ENCODE measurements around the gene TSPAN19. TPM values are rescaled to one million over a fixed set of nuclear protein-coding genes. Genes with fewer than 3 reads are reported as not detected.

Gene TSPAN19
- total and polyA plus RNA-seq, 2 experiments from 2014 or later: 0.38 TPM; not detected in 1

GRCh38 chr12:85018098-85018497 is 18.0 kb downstream of the TSPAN19 start:
- Histone ChIP-seq H3F3A (ENCODE audit: insufficient read depth) (0 out of 2 replicates have a peak, but pooled peaks cover 4% of the 10 kb centered on the region), H2AFZ (peak overlapping the region; percentile 21; the same call in 1 of the 2 replicates), H3K36me3 (ENCODE audit: low read depth) (no peaks in the 10 kb centered on the region), H3K9me3 (ENCODE audit: low read depth) (no peaks in the 10 kb centered on the region), H3K9me2 (ENCODE audit: insufficient read depth) (no peaks in the 10 kb centered on the region), H3K27me3 (replicated peaks; ENCODE audit: insufficient read depth) (no peaks in the 10 kb centered on the region), H4K20me1 (ENCODE audit: insufficient read depth) (no peaks in the 10 kb centered on the region), H3K4me2 (ENCODE audit: unreplicated experiment) (no peak overlapping the region), H3K79me2 (ENCODE audit: insufficient read depth) (no peaks in the 10 kb centered on the region), H3K4me3 (no peak overlapping the region), H3K27ac (no peak overlapping the region), H3K9ac (no peak overlapping the region), H3K4me1 (ENCODE audit: insufficient read depth) (peaks cover 25% of the 10 kb centered on the region)
- TF ChIP-seq EZH2phosphoT487 (IDR thresholded peaks at IDR 0.05; ENCODE audit: insufficient read depth, low read depth) (no peak), EZH2 (IDR thresholded peaks at IDR 0.05; ENCODE audit: insufficient read depth, poor library complexity, severe bottlenecking) (no peak)
- WGBS, 2 experiments (ENCODE audit: low coverage in 1 of 2, low lambda C conversion rate in 2 of 2, missing lambda C conversion rate in 2 of 2): 80% methylated on average over 2 of the region's 2 CpGs
- in situ Hi-C loops (cut with MboI): no loop called here
- DNase-seq: no peak

- no peak overlapping the region for H3K4me2 ChIP-seq (ENCODE audit: unreplicated experiment)
- no peaks in the 10 kb centered on the region for H3K79me2 ChIP-seq (ENCODE audit: insufficient read depth)
- no peak overlapping the region for H3K4me3 ChIP-seq
- peaks cover 25% of the 10 kb centered on the region for H3K4me1 ChIP-seq (ENCODE audit: insufficient read depth)
- no peaks in the 10 kb centered on the region for H3K27me3 ChIP-seq (replicated peaks; ENCODE audit: insufficient read depth)
- no peaks in the 10 kb centered on the region for H3K36me3 ChIP-seq (ENCODE audit: low read depth)
- H3K27ac ChIP-seq: no peak overlapping the region
- H3K9me3 ChIP-seq (ENCODE audit: low read depth): no peaks in the 10 kb centered on the region
- TF ChIP-seq EZH2 (IDR thresholded peaks at IDR 0.05; ENCODE audit: insufficient read depth, poor library complexity, severe bottlenecking) (no peak), EZH2phosphoT487 (IDR thresholded peaks at IDR 0.05; ENCODE audit: insufficient read depth, low read depth) (no peak)
- 0 out of 2 replicates have a peak, but pooled peaks cover 4% of the 10 kb centered on the region for H3F3A ChIP-seq (ENCODE audit: insufficient read depth)
- no peaks in the 10 kb centered on the region for H3K9me2 ChIP-seq (ENCODE audit: insufficient read depth)
- H4K20me1 ChIP-seq (ENCODE audit: insufficient read depth): no peaks in the 10 kb centered on the region
- no peak overlapping the region for H3K9ac ChIP-seq
- in situ Hi-C loops (cut with MboI): no loop called here
- peak overlapping the region; percentile 63; the same call in 1 of the 2 replicates for H2AFZ ChIP-seq
- DNase-seq: no peak
Measured at GRCh38 chr12:85017618-85018017, 18.5 kb downstream of the TSPAN19 start.

- H3K79me2 ChIP-seq (ENCODE audit: insufficient read depth): no peaks in the 10 kb centered on the region
- in situ Hi-C loops (cut with MboI): no loop called here
- H3K36me3 ChIP-seq (ENCODE audit: low read depth): no peaks in the 10 kb centered on the region
- H3K4me1 ChIP-seq (ENCODE audit: insufficient read depth): peaks cover 25% of the 10 kb centered on the region
- TF ChIP-seq EZH2phosphoT487 (IDR thresholded peaks at IDR 0.05; ENCODE audit: insufficient read depth, low read depth) (no peak), EZH2 (IDR thresholded peaks at IDR 0.05; ENCODE audit: insufficient read depth, poor library complexity, severe bottlenecking) (no peak)
- 0 out of 2 replicates have a peak overlapping the region, but pooled peaks have one; percentile 11 for H3K9ac ChIP-seq
- 0 out of 2 replicates have a peak, but pooled peaks cover 4% of the 10 kb centered on the region for H3F3A ChIP-seq (ENCODE audit: insufficient read depth)
- H3K9me2 ChIP-seq (ENCODE audit: insufficient read depth): no peaks in the 10 kb centered on the region
- peak overlapping the region; percentile 63 for H2AFZ ChIP-seq
- no peak for DNase-seq
- H3K27ac ChIP-seq: peak overlapping the region; percentile 61
- no peaks in the 10 kb centered on the region for H4K20me1 ChIP-seq (ENCODE audit: insufficient read depth)
- H3K4me3 ChIP-seq: no peak overlapping the region
- H3K27me3 ChIP-seq (replicated peaks; ENCODE audit: insufficient read depth): no peaks in the 10 kb centered on the region
- H3K9me3 ChIP-seq (ENCODE audit: low read depth): no peaks in the 10 kb centered on the region
- 94 to 96% methylated on average over 3 of the region's 3 CpGs for WGBS, 2 experiments (ENCODE audit: low coverage in 1 of 2, low lambda C conversion rate in 2 of 2, missing lambda C conversion rate in 2 of 2)
- no peak overlapping the region for H3K4me2 ChIP-seq (ENCODE audit: unreplicated experiment)
Measured at GRCh38 chr12:85017133-85017532, 18.9 kb downstream of the TSPAN19 start.

- peak; percentile 97 for DNase-seq
- in situ Hi-C loops (cut with MboI): no loop called here
- Histone ChIP-seq H4K20me1 (ENCODE audit: insufficient read depth) (no peaks in the 10 kb centered on the region), H3F3A (ENCODE audit: insufficient read depth) (0 out of 2 replicates have a peak, but pooled peaks cover 4% of the 10 kb centered on the region), H3K9me3 (ENCODE audit: low read depth) (no peaks in the 10 kb centered on the region), H3K79me2 (ENCODE audit: insufficient read depth) (no peaks in the 10 kb centered on the region), H3K27me3 (replicated peaks; ENCODE audit: insufficient read depth) (no peaks in the 10 kb centered on the region), H3K27ac (peak overlapping the region; percentile 61), H3K4me3 (no peak overlapping the region), H3K9me2 (ENCODE audit: insufficient read depth) (no peaks in the 10 kb centered on the region), H3K36me3 (ENCODE audit: low read depth) (no peaks in the 10 kb centered on the region), H3K4me2 (ENCODE audit: unreplicated experiment) (peak overlapping the region; percentile 48), H3K4me1 (ENCODE audit: insufficient read depth) (peaks cover 25% of the 10 kb centered on the region), H2AFZ (peak overlapping the region; percentile 63; the same call in 1 of the 2 replicates), H3K9ac (0 out of 2 replicates have a peak overlapping the region, but pooled peaks have one; percentile 11)
- WGBS, 2 experiments (ENCODE audit: low coverage in 1 of 2, low lambda C conversion rate in 2 of 2, missing lambda C conversion rate in 2 of 2): 0 to 7% methylated on average over 1 of the region's 1 CpG
- no peak for TF ChIP-seq EZH2phosphoT487 (IDR thresholded peaks at IDR 0.05; ENCODE audit: insufficient read depth, low read depth)
- no peak for TF ChIP-seq EZH2 (IDR thresholded peaks at IDR 0.05; ENCODE audit: insufficient read depth, poor library complexity, severe bottlenecking)
Measured at GRCh38 chr12:85016413-85016812, 19.7 kb downstream of the TSPAN19 start.
